Measurements from ENCODE around the gene STARD9.

DNA sequence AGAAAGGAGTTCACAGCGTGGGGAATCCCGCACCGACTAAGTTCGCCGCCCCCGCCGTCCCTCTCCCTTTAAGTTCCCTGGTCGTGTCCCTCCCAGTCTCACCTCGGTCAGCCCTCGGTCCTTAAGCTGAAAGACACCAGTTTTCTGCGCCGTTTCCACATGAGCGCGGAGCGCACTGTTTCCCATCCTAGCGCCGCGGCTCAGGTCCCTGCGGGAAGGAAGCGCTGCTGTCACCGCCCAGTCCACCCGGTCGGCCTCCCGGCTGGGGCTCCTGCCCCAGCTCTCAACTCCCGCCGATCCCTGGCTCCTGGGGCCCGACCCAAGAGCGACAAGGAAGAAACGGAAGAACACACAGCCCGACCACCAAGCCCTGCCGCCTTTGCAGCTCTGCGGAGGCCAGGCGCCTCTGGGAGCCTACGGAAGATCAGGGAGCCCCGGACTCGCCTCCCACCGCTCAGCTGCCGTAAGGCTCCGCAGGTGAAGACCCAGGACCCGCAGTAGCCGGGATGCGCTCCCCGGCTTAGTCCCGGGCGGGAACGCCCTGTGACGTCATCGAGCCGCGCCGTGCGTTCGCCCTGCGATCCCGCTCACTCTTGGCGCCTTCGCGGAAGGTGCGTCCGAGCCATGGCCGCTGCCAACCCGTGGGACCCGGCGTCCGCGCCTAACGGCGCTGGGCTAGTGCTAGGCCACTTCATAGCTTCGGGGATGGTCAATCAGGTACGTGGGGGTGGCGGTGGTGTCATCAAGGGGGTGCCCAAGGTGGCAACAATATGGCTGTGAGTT, 27.0 kb upstream of the STARD9 start, which contains the start of the genes HAUS2 and LRRC57:
- TF ChIP-seq TAF1 (IDR thresholded peaks at IDR 0.05; ENCODE audit: borderline replicate concordance, insufficient read depth, low read length) = peak; percentile 54; the same call in 1 of the 2 replicates
- TF ChIP-seq, protein P1, sequence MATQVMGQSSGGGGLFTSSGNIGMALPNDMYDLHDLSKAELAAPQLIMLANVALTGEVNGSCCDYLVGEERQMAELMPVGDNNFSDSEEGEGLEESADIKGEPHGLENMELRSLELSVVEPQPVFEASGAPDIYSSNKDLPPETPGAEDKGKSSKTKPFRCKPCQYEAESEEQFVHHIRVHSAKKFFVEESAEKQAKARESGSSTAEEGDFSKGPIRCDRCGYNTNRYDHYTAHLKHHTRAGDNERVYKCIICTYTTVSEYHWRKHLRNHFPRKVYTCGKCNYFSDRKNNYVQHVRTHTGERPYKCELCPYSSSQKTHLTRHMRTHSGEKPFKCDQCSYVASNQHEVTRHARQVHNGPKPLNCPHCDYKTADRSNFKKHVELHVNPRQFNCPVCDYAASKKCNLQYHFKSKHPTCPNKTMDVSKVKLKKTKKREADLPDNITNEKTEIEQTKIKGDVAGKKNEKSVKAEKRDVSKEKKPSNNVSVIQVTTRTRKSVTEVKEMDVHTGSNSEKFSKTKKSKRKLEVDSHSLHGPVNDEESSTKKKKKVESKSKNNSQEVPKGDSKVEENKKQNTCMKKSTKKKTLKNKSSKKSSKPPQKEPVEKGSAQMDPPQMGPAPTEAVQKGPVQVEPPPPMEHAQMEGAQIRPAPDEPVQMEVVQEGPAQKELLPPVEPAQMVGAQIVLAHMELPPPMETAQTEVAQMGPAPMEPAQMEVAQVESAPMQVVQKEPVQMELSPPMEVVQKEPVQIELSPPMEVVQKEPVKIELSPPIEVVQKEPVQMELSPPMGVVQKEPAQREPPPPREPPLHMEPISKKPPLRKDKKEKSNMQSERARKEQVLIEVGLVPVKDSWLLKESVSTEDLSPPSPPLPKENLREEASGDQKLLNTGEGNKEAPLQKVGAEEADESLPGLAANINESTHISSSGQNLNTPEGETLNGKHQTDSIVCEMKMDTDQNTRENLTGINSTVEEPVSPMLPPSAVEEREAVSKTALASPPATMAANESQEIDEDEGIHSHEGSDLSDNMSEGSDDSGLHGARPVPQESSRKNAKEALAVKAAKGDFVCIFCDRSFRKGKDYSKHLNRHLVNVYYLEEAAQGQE (IDR thresholded peaks at IDR 0.05; ENCODE audit: insufficient read depth in 1 of 2, low read depth in 2 of 2, low read length in 2 of 2) = 0 out of 4 replicates have a peak, but pooled peaks of 1 of the 2 experiments have one; percentile 39
